MM.1S (cell line): ENCODE results near the gene MLPH.

Experiments
- CTCF ChIP-seq: fragments of 300-600 bp; sonication (generic); IDR thresholded peaks from 2 replicates; pipeline ENCODE4 v1.5.1; 2016; ENCODE audit warnings: antibody characterized with exemption, low read length, mixed read lengths
- EZH2phosphoT487 ChIP-seq: fragments of 300-600 bp; sonication (generic); IDR thresholded peaks from 2 replicates; pipeline ENCODE4 v1.6.1; 2018; ENCODE audit warnings: antibody characterized with exemption, low read length

- TF ChIP-seq CTCF (no peak), EZH2phosphoT487 (no peak)
Measured at GRCh38 chr2:237470914-237471313, 16.1 kb upstream of the MLPH start.
